ENCODE results near the gene GADD45GIP1.
A peak's percentile ranks its signal among the peaks of the same experiment; 100 is the strongest.

Gene GADD45GIP1

GRCh38 chr19:12946731-12947496 is 10.1 kb downstream of the GADD45GIP1 start:
- Histone ChIP-seq H3K4me3 (ENCODE audit: low read depth in 1 of 2, low read length in 2 of 2) (peak overlapping the region; percentile 50 to 99), H3K9me3 (ENCODE audit: low read length) (no peaks in the 10 kb centered on the region), H3K4me1 (ENCODE audit: insufficient read depth, low read length) (peaks cover 32% of the 10 kb centered on the region), H3K27me3 (ENCODE audit: control insufficient read depth in 1 of 2, insufficient read depth in 2 of 2, low read length in 2 of 2) (no peaks in the 10 kb centered on the region), H3K27ac (ENCODE audit: low read depth, low read length) (peak overlapping the region; percentile 88), H3K9ac (ENCODE audit: low read length) (peak overlapping the region; percentile 81), H3K36me3 (ENCODE audit: insufficient read depth, low read length) (peaks cover 61% of the 10 kb centered on the region)

GRCh38 chr19:12946092-12946721 is 10.8 kb downstream of the GADD45GIP1 start:
- H3K9me3 ChIP-seq (ENCODE audit: low read length): no peaks in the 10 kb centered on the region
- peaks cover 32% of the 10 kb centered on the region for H3K4me1 ChIP-seq (ENCODE audit: insufficient read depth, low read length)
- H3K36me3 ChIP-seq (ENCODE audit: insufficient read depth, low read length): peaks cover 65% of the 10 kb centered on the region
- H3K27ac ChIP-seq (ENCODE audit: low read depth, low read length): peak overlapping the region; percentile 88
- H3K27me3 ChIP-seq (ENCODE audit: control insufficient read depth in 1 of 2, insufficient read depth in 2 of 2, low read length in 2 of 2): no peaks in the 10 kb centered on the region
- peak overlapping the region; percentile 50 to 99 for H3K4me3 ChIP-seq (ENCODE audit: low read depth in 1 of 2, low read length in 2 of 2)
- peak overlapping the region; percentile 81 for H3K9ac ChIP-seq (ENCODE audit: low read length)

DNA sequence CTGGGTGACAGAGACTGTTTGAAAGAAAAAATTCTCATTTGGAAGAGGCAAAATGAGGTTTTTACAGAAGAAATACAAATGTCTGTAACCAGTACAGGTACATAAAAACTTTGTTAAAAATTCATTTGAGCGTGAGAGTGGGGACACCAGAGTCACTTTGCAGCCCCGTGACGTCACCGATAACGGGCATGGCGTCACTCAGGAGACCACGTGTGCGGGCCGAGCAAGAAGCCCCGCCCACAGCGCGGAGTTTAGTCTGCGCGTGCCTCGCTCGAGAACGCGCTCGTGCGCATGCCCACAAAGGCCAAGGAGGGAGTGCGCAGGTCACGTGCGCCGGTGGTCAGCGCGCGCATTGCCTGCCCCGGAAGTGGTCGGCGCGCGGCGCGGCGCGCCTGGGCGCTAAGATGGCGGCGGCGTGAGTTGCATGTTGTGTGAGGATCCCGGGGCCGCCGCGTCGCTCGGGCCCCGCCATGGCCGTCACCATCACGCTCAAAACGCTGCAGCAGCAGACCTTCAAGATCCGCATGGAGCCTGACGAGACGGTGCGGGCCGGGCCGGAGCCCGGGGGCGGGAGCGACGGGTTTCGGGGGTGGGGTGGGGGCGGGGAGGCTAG is 11.4 kb downstream of the GADD45GIP1 start, which contains the start of gene RAD23A:
TSS of gene RAD23A (plus strand) at position 384 of the 613 bp plus-strand sequence. CDS start at position 471, 87 bp downstream.
- Histone ChIP-seq H3K27me3 (ENCODE audit: control insufficient read depth in 1 of 2, insufficient read depth in 2 of 2, low read length in 2 of 2) (no peaks in the 10 kb centered on the region), H3K4me1 (ENCODE audit: insufficient read depth, low read length) (peaks cover 38% of the 10 kb centered on the region), H3K9me3 (ENCODE audit: low read length) (no peaks in the 10 kb centered on the region), H3K27ac (ENCODE audit: low read depth, low read length) (peak within 1 kb of the TSS; percentile 88), H3K9ac (ENCODE audit: low read length) (peak within 1 kb of the TSS; percentile 81), H3K36me3 (ENCODE audit: insufficient read depth, low read length) (peaks cover 71% of the 10 kb centered on the region), H3K4me3 (ENCODE audit: low read depth in 1 of 2, low read length in 2 of 2) (peak within 1 kb of the TSS; percentile 50 to 99)

- Histone ChIP-seq H3K27ac (ENCODE audit: low read depth, low read length) (peak overlapping the region; percentile 34), H3K9ac (ENCODE audit: low read length) (no peak overlapping the region), H3K27me3 (ENCODE audit: control insufficient read depth in 1 of 2, insufficient read depth in 2 of 2, low read length in 2 of 2) (no peaks in the 10 kb centered on the region), H3K9me3 (ENCODE audit: low read length) (no peaks in the 10 kb centered on the region), H3K4me3 (ENCODE audit: low read depth in 1 of 2, low read length in 2 of 2) (no peak overlapping the region), H3K36me3 (ENCODE audit: insufficient read depth, low read length) (peaks cover 69% of the 10 kb centered on the region), H3K4me1 (ENCODE audit: insufficient read depth, low read length) (peaks cover 51% of the 10 kb centered on the region)
Observed at GRCh38 chr19:12944104-12944674, 12.8 kb downstream of the GADD45GIP1 start.

DNA sequence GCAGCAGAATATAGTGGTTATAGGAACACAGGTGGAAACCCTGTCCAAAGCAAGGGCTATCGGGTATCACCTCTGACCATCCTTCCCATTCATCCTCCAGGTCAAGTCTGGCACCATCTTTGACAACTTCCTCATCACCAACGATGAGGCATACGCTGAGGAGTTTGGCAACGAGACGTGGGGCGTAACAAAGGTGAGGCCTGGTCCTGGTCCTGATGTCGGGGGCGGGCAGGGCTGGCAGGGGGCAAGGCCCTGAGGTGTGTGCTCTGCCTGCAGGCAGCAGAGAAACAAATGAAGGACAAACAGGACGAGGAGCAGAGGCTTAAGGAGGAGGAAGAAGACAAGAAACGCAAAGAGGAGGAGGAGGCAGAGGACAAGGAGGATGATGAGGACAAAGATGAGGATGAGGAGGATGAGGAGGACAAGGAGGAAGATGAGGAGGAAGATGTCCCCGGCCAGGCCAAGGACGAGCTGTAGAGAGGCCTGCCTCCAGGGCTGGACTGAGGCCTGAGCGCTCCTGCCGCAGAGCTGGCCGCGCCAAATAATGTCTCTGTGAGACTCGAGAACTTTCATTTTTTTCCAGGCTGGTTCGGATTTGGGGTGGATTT is 13.5 kb downstream of the GADD45GIP1 start:
- H3K27ac ChIP-seq (ENCODE audit: low read depth, low read length): no peak overlapping the region
- H3K4me1 ChIP-seq (ENCODE audit: insufficient read depth, low read length): peaks cover 51% of the 10 kb centered on the region

GRCh38 chr19:12940897-12941296 is 16.1 kb downstream of the GADD45GIP1 start:
- Histone ChIP-seq H3K4me3 (ENCODE audit: low read depth in 1 of 2, low read length in 2 of 2) (peak overlapping the region in 1 of 2 donors; percentile 79), H3K27me3 (ENCODE audit: control insufficient read depth in 1 of 2, insufficient read depth in 2 of 2, low read length in 2 of 2) (no peaks in the 10 kb centered on the region), H3K4me1 (ENCODE audit: insufficient read depth, low read length) (peaks cover 42% of the 10 kb centered on the region), H3K9me3 (ENCODE audit: low read length) (no peaks in the 10 kb centered on the region), H3K27ac (ENCODE audit: low read depth, low read length) (no peak overlapping the region), H3K36me3 (ENCODE audit: insufficient read depth, low read length) (peaks cover 50% of the 10 kb centered on the region), H3K9ac (ENCODE audit: low read length) (no peak overlapping the region)

More for the DNA sequence above, 13.5 kb downstream of the GADD45GIP1 start:
- Histone ChIP-seq H3K36me3 (ENCODE audit: insufficient read depth, low read length) (peaks cover 62% of the 10 kb centered on the region), H3K27me3 (ENCODE audit: control insufficient read depth in 1 of 2, insufficient read depth in 2 of 2, low read length in 2 of 2) (no peaks in the 10 kb centered on the region), H3K9me3 (ENCODE audit: low read length) (no peaks in the 10 kb centered on the region), H3K9ac (ENCODE audit: low read length) (no peak overlapping the region), H3K4me3 (ENCODE audit: low read depth in 1 of 2, low read length in 2 of 2) (no peak overlapping the region)

DNA sequence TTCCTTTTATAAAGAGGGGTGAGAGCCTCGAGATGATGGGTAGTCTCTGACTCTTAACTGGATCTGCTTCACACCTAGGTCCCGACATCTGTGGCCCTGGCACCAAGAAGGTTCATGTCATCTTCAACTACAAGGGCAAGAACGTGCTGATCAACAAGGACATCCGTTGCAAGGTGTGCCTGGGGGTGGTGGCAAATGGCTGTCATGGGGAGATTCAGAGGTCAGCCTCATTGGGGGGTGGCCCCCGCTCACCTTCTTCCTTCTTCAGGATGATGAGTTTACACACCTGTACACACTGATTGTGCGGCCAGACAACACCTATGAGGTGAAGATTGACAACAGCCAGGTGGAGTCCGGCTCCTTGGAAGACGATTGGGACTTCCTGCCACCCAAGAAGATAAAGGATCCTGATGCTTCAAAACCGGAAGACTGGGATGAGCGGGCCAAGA is 17.0 kb downstream of the GADD45GIP1 start:
- Histone ChIP-seq H3K27me3 (ENCODE audit: control insufficient read depth in 1 of 2, insufficient read depth in 2 of 2, low read length in 2 of 2) (no peaks in the 10 kb centered on the region), H3K4me1 (ENCODE audit: insufficient read depth, low read length) (peaks cover 42% of the 10 kb centered on the region), H3K27ac (ENCODE audit: low read depth, low read length) (no peak overlapping the region), H3K36me3 (ENCODE audit: insufficient read depth, low read length) (peaks cover 48% of the 10 kb centered on the region), H3K9ac (ENCODE audit: low read length) (peak overlapping the region; percentile 71), H3K9me3 (ENCODE audit: low read length) (no peaks in the 10 kb centered on the region), H3K4me3 (ENCODE audit: low read depth in 1 of 2, low read length in 2 of 2) (peak overlapping the region in 1 of 2 donors; percentile 79)

DNA sequence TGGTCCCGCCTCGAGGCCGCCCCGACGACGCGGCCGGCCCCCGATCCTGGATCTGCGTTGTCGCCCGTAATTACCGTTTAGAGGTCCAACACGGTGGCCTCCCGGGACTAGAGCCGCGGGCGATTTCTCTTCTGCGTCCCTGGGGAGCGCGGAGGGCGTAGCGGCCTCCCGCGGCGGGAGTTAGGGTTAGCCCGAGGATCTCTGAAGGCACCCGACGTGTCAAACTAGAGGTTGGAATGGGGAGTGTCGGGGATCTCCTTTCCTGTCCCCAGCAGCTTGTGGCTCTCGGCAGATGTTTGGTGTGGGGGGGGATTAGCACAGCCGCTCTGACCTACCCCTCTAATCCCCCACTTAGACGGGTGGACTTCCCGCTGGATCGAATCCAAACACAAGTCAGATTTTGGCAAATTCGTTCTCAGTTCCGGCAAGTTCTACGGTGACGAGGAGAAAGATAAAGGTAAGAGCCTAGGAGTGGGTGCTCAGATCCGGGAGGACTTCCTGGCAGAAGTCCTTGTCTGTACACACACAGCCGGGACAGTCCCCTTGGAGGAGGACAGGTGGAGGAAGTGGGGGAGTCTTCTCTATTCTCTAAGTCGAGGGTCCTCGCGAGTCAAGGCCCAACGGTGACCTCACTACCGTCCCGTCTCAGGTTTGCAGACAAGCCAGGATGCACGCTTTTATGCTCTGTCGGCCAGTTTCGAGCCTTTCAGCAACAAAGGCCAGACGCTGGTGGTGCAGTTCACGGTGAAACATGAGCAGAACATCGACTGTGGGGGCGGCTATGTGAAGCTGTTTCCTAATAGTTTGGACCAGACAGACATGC is 18.0 kb downstream of the GADD45GIP1 start:
- no peaks in the 10 kb centered on the region for H3K9me3 ChIP-seq (ENCODE audit: low read length)
- H3K36me3 ChIP-seq (ENCODE audit: insufficient read depth, low read length): peaks cover 42% of the 10 kb centered on the region
- H3K4me1 ChIP-seq (ENCODE audit: insufficient read depth, low read length): peaks cover 43% of the 10 kb centered on the region
- peak overlapping the region; percentile 71 for H3K9ac ChIP-seq (ENCODE audit: low read length)
- no peaks in the 10 kb centered on the region for H3K27me3 ChIP-seq (ENCODE audit: control insufficient read depth in 1 of 2, insufficient read depth in 2 of 2, low read length in 2 of 2)
- peak overlapping the region; percentile 79 to 99 for H3K4me3 ChIP-seq (ENCODE audit: low read depth in 1 of 2, low read length in 2 of 2)
- peak overlapping the region; percentile 99 for H3K27ac ChIP-seq (ENCODE audit: low read depth, low read length)

DNA sequence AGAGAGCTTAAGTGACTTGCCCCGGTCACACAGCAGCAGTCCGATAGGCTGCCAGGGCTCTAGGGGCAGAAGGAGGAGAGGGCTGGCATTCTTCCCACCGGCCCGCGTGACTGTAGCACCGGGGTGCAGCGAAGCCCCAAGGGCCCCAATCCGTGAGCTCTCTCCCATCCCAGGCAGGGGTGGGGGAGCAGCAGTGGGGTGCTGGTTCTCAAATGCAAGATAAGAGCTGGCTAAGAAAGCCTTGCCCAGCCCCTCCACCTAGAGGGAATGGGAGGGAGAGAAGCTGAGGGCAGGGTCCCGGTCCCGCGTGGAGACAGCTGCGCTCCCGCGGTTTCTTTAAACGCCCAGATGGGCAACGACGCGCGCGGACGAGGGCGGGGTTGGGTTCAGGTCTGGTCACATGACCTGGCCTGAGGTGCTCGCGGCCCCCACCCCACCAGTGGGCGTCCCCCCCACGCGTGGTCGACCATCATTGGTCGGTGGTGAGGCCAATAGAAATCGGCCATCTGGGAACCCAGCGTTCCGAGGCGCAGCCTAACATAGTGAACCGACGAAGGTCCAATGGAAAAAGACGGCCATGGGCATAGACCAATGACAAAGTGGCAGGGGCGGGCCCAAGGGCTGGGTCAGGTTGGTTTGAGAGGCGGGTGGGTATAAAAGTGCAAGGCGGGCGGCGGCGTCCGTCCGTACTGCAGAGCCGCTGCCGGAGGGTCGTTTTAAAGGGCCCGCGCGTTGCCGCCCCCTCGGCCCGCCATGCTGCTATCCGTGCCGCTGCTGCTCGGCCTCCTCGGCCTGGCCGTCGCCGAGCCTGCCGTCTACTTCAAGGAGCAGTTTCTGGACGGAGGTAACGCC is 18.9 kb downstream of the GADD45GIP1 start, which contains the start of gene CALR:
TSS of gene CALR (plus strand) at position 683 of the 852 bp plus-strand sequence. CDS start at position 754, 71 bp downstream.
- peak within 1 kb of the TSS; percentile 71 for H3K9ac ChIP-seq (ENCODE audit: low read length)
- no peaks in the 10 kb centered on the region for H3K9me3 ChIP-seq (ENCODE audit: low read length)
- no peaks in the 10 kb centered on the region for H3K27me3 ChIP-seq (ENCODE audit: control insufficient read depth in 1 of 2, insufficient read depth in 2 of 2, low read length in 2 of 2)
- peaks cover 39% of the 10 kb centered on the region for H3K4me1 ChIP-seq (ENCODE audit: insufficient read depth, low read length)
- H3K36me3 ChIP-seq (ENCODE audit: insufficient read depth, low read length): peaks cover 35% of the 10 kb centered on the region
- peak within 1 kb of the TSS; percentile 99 for H3K27ac ChIP-seq (ENCODE audit: low read depth, low read length)
- H3K4me3 ChIP-seq (ENCODE audit: low read depth in 1 of 2, low read length in 2 of 2): peak within 1 kb of the TSS; percentile 79 to 99

Measured in muscle layer of colon (tissue), 2 donors.